WTC11 (cell line): ENCODE data around the gene CTBP1. TPM values are rescaled to one million over a fixed set of nuclear protein-coding genes. Genes with fewer than 3 reads are reported as not detected.
A peak's percentile ranks its signal among the peaks of the same experiment; 100 is the strongest.

Source experiments
- AFF4 ChIP-seq: sonication (generic); formaldehyde crosslinking; IDR thresholded peaks from 2 replicates; pipeline ENCODE4 v1.8.1; 2023; ENCODE audit warnings: mild to moderate bottlenecking, missing genetic modification reagents, borderline replicate concordance
- AR ChIP-seq: fragments of 250-450 bp; sonication (Bioruptor Pico); IDR thresholded peaks from 2 replicates; pipeline ENCODE4 v1.9.0; 2021; ENCODE audit warnings: mild to moderate bottlenecking
- CREM ChIP-seq: sonication (generic); formaldehyde crosslinking; IDR thresholded peaks from 2 replicates; pipeline ENCODE4 v1.8.1; 2022; ENCODE audit warnings: mild to moderate bottlenecking, missing genetic modification reagents, moderate library complexity
- E2F1 ChIP-seq: sonication (generic); formaldehyde crosslinking; IDR thresholded peaks from 2 replicates; pipeline ENCODE4 v1.8.0; 2022; ENCODE audit warnings: mild to moderate bottlenecking, missing genetic modification reagents
- FOXK1 ChIP-seq: sonication (generic); formaldehyde crosslinking; IDR thresholded peaks from 2 replicates; pipeline ENCODE4 v1.8.0; 2022; ENCODE audit warnings: mild to moderate bottlenecking, moderate library complexity, missing genetic modification reagents
- FOXP4 ChIP-seq: sonication (generic); formaldehyde crosslinking; IDR thresholded peaks from 2 replicates; pipeline ENCODE4 v1.8.0; 2022; ENCODE audit warnings: mild to moderate bottlenecking, missing genetic modification reagents
- GABPB1 ChIP-seq: sonication (generic); formaldehyde crosslinking; IDR thresholded peaks from 2 replicates; pipeline ENCODE4 v1.8.1; 2023; ENCODE audit warnings: mild to moderate bottlenecking, missing genetic modification reagents
- HMGA2 ChIP-seq: fragments of 250-450 bp; sonication (Bioruptor Pico); IDR thresholded peaks from 2 replicates; pipeline ENCODE4 v1.4.0; 2021; ENCODE audit warnings: mild to moderate bottlenecking, moderate library complexity
- HMGXB4 ChIP-seq: sonication (generic); formaldehyde crosslinking; IDR thresholded peaks from 2 replicates; pipeline ENCODE4 v1.8.1; 2023; ENCODE audit warnings: mild to moderate bottlenecking, moderate library complexity, missing genetic modification reagents
- JAZF1 ChIP-seq: fragments of 250-450 bp; sonication (Bioruptor Pico); IDR thresholded peaks from 2 replicates; pipeline ENCODE4 v1.9.0; 2021; ENCODE audit warnings: moderate library complexity, mild to moderate bottlenecking, inconsistent platforms
- KAT7 ChIP-seq: sonication (generic); formaldehyde crosslinking; IDR thresholded peaks from 2 replicates; pipeline ENCODE4 v1.8.1; 2023; ENCODE audit warnings: missing genetic modification reagents, mild to moderate bottlenecking, borderline replicate concordance
- MYBL2 ChIP-seq: sonication (generic); formaldehyde crosslinking; IDR thresholded peaks from 2 replicates; pipeline ENCODE4 v1.8.1; 2023; ENCODE audit warnings: mild to moderate bottlenecking, moderate library complexity, missing genetic modification reagents
- NFYB ChIP-seq: sonication (generic); formaldehyde crosslinking; conservative IDR thresholded peaks from 2 replicates; pipeline ENCODE4 v1.8.0; 2022; ENCODE audit warnings: low read depth, missing genetic modification reagents
- PRRX2 ChIP-seq: fragments of 250-450 bp; sonication (Bioruptor Pico); IDR thresholded peaks from 2 replicates; pipeline ENCODE4 v1.8.0; 2021; ENCODE audit warnings: mild to moderate bottlenecking
- RORB ChIP-seq: fragments of 250-450 bp; sonication (Bioruptor Pico); IDR thresholded peaks from 2 replicates; pipeline ENCODE4 v1.9.0; 2021; ENCODE audit warnings: mild to moderate bottlenecking
- SMAD3 ChIP-seq: sonication (generic); formaldehyde crosslinking; IDR thresholded peaks from 2 replicates; pipeline ENCODE4 v1.8.0; 2022; ENCODE audit warnings: missing genetic modification reagents, mild to moderate bottlenecking, borderline replicate concordance
- TCF7 ChIP-seq: sonication (generic); formaldehyde crosslinking; IDR thresholded peaks from 2 replicates; pipeline ENCODE4 v1.8.0; 2022; ENCODE audit warnings: mild to moderate bottlenecking, low read depth, missing genetic modification reagents, moderate library complexity
- TEAD1 ChIP-seq: sonication (generic); formaldehyde crosslinking; IDR thresholded peaks from 2 replicates; pipeline ENCODE4 v1.8.0; 2022; ENCODE audit warnings: mild to moderate bottlenecking, missing genetic modification reagents
- USF1 ChIP-seq: sonication (generic); formaldehyde crosslinking; IDR thresholded peaks from 2 replicates; pipeline ENCODE4 v1.8.0; 2022; ENCODE audit warnings: mild to moderate bottlenecking, missing genetic modification reagents
- ZNF219 ChIP-seq: sonication (generic); formaldehyde crosslinking; IDR thresholded peaks from 2 replicates; pipeline ENCODE4 v1.8.0; 2023; ENCODE audit warnings: missing genetic modification reagents, mild to moderate bottlenecking, borderline replicate concordance
- ZNF423 ChIP-seq: fragments of 250-450 bp; sonication (Bioruptor Pico); IDR thresholded peaks from 2 replicates; pipeline ENCODE4 v2.1.2; 2022; ENCODE audit warnings: mild to moderate bottlenecking, moderate library complexity
- total RNA-seq: library from RNA; stranded (reverse); gene quantifications from 3 replicates; pipeline ENCODE4 v1.2.3, GENCODE V29; 2021
- TF ChIP-seq, protein P1 (sequence below): sonication (generic); formaldehyde crosslinking; IDR thresholded peaks from 2 replicates; pipeline ENCODE4 v1.8.1; 2022; ENCODE audit warnings: mild to moderate bottlenecking, moderate library complexity, missing genetic modification reagents
- TF ChIP-seq, protein P2 (sequence below): sonication (generic); formaldehyde crosslinking; IDR thresholded peaks from 2 replicates; pipeline ENCODE4 v1.8.1; 2023; ENCODE audit warnings: mild to moderate bottlenecking, missing genetic modification reagents

Gene CTBP1
- total RNA-seq, 1 experiment from 2014 or later = 143 TPM

GRCh38 chr4:1289207-1290164 is 40.6 kb upstream of the CTBP1 start, which contains the start of gene MAEA (continued):
- TF ChIP-seq AR (CRISPR knock-in tag) = no peak
- TF ChIP-seq PRRX2 (CRISPR knock-in tag) = no peak
- TF ChIP-seq FOXK1 (CRISPR knock-in tag) = peak; percentile 88; the same call in 1 of the 2 replicates
- peak; percentile 87 for TF ChIP-seq CREM (CRISPR knock-in tag)
- 0 out of 2 replicates have a peak, but pooled peaks have one; percentile 67 for TF ChIP-seq TCF7 (CRISPR knock-in tag)
- no peak for TF ChIP-seq HMGA2 (CRISPR knock-in tag)
- TF ChIP-seq USF1 (CRISPR knock-in tag) = peak; percentile 44; the same call in 1 of the 2 replicates
- TF ChIP-seq, protein P1, sequence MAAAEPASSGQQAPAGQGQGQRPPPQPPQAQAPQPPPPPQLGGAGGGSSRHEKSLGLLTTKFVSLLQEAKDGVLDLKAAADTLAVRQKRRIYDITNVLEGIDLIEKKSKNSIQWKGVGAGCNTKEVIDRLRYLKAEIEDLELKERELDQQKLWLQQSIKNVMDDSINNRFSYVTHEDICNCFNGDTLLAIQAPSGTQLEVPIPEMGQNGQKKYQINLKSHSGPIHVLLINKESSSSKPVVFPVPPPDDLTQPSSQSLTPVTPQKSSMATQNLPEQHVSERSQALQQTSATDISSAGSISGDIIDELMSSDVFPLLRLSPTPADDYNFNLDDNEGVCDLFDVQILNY (CRISPR knock-in tag) = 0 out of 2 replicates have a peak, but pooled peaks have one; percentile 38
- peak; percentile 90 for TF ChIP-seq NFYB
- TF ChIP-seq TEAD1 (CRISPR knock-in tag) = 0 out of 2 replicates have a peak, but pooled peaks have one; percentile 45
- TF ChIP-seq FOXP4 (CRISPR knock-in tag) = peak; percentile 56
- TF ChIP-seq E2F1 (CRISPR knock-in tag) = no peak
- TF ChIP-seq RORB (CRISPR knock-in tag) = no peak
- no peak for TF ChIP-seq ZNF423
- TF ChIP-seq, protein P2, sequence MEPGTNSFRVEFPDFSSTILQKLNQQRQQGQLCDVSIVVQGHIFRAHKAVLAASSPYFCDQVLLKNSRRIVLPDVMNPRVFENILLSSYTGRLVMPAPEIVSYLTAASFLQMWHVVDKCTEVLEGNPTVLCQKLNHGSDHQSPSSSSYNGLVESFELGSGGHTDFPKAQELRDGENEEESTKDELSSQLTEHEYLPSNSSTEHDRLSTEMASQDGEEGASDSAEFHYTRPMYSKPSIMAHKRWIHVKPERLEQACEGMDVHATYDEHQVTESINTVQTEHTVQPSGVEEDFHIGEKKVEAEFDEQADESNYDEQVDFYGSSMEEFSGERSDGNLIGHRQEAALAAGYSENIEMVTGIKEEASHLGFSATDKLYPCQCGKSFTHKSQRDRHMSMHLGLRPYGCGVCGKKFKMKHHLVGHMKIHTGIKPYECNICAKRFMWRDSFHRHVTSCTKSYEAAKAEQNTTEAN = peak; percentile 46; the same call in 1 of the 2 replicates
- peak; percentile 85 for TF ChIP-seq GABPB1 (CRISPR knock-in tag)
- no peak for TF ChIP-seq JAZF1 (CRISPR knock-in tag)
- peak; percentile 67; the same call in 1 of the 2 replicates for TF ChIP-seq SMAD3 (CRISPR knock-in tag)
- no peak for TF ChIP-seq AFF4 (CRISPR knock-in tag)
- TF ChIP-seq KAT7 (CRISPR knock-in tag) = peak; percentile 54; the same call in 1 of the 2 replicates
- peak; percentile 40; the same call in 1 of the 2 replicates for TF ChIP-seq ZNF219 (CRISPR knock-in tag)
- peak; percentile 73; the same call in 1 of the 2 replicates for TF ChIP-seq MYBL2 (CRISPR knock-in tag)
- TF ChIP-seq HMGXB4 (CRISPR knock-in tag) = peak; percentile 36; the same call in 1 of the 2 replicates
